SU-DHL-6 (cell line): ENCODE data around the gene SNTB2.

ENCODE experiments used
- H2AFZ ChIP-seq: fragments of 200-600 bp; sonication (generic); 2 replicates; pipeline ENCODE4 v1.6.1; 2014; ENCODE audit warnings: low read depth, mild to moderate bottlenecking, moderate library complexity, mixed read lengths, antibody characterized with exemption, low read length; ENCODE audit not compliant: severe bottlenecking
- H3F3A ChIP-seq: fragments of 200-600 bp; shearing (Covaris generic); 2 replicates; pipeline ENCODE4 v1.6.0; 2016; ENCODE audit warnings: antibody characterized with exemption, mild to moderate bottlenecking; ENCODE audit not compliant: insufficient read depth
- H3K27ac ChIP-seq: fragments of 200-600 bp; sonication (generic); 2 replicates; pipeline ENCODE4 v1.5.1; 2016; ENCODE audit warnings: low read depth, mild to moderate bottlenecking, low read length, moderate library complexity, mixed read lengths
- H3K27me3 ChIP-seq: fragments of 200-600 bp; sonication (generic), shearing (Covaris generic); 2 replicates; pipeline ENCODE4 v1.6.0; 2014; ENCODE audit warnings: mild to moderate bottlenecking, low read length
- H3K36me3 ChIP-seq: fragments of 200-600 bp; sonication (generic); 2 replicates; pipeline ENCODE4 v1.6.1; 2014; ENCODE audit warnings: mild to moderate bottlenecking, low read length, mixed read lengths
- H3K4me2 ChIP-seq: fragments of 300-600, 200-600 bp; shearing (Covaris generic), sonication (generic); 2 replicates; pipeline ENCODE4 v1.6.0; 2014; ENCODE audit warnings: low read length, low read depth, mild to moderate bottlenecking; ENCODE audit not compliant: poor library complexity, severe bottlenecking
- H3K4me3 ChIP-seq: fragments of 200-600 bp; sonication (generic); 2 replicates; pipeline ENCODE4 v1.5.1; 2014; ENCODE audit warnings: antibody characterized with exemption, low read length, mild to moderate bottlenecking, mixed read lengths; ENCODE audit not compliant: insufficient read depth, poor library complexity, severe bottlenecking
- H3K79me2 ChIP-seq: fragments of 200-600 bp; sonication (generic); 2 replicates; pipeline ENCODE4 v1.6.1; 2014; ENCODE audit warnings: mild to moderate bottlenecking, low read length, moderate library complexity; ENCODE audit not compliant: insufficient read depth
- H3K9ac ChIP-seq: fragments of 200-600 bp; sonication (generic); 2 replicates; pipeline ENCODE4 v1.7.0; 2014; ENCODE audit warnings: mild to moderate bottlenecking, low read length
- H3K9me2 ChIP-seq: fragments of 200-600 bp; sonication (generic); replicated peaks from 2 replicates; pipeline ENCODE4 v1.6.1; 2014; ENCODE audit warnings: low read length; ENCODE audit not compliant: insufficient read depth
- H3K9me3 ChIP-seq: fragments of 200-600 bp; sonication (generic); 2 replicates; pipeline ENCODE4 v1.6.1; 2014; ENCODE audit warnings: low read length, mixed read lengths; ENCODE audit not compliant: insufficient read depth
- H4K20me1 ChIP-seq: fragments of 200-600 bp; sonication (generic); 2 replicates; pipeline ENCODE4 v1.6.1; 2014; ENCODE audit warnings: low read depth, mild to moderate bottlenecking, antibody characterized with exemption, low read length, moderate library complexity, mixed read lengths
- EZH2phosphoT487 ChIP-seq: fragments of 200-600 bp; sonication (generic), shearing (Covaris generic); conservative IDR thresholded peaks from 2 replicates; pipeline ENCODE4 v1.6.1; 2018; ENCODE audit warnings: mild to moderate bottlenecking, antibody characterized with exemption, low read length, moderate library complexity, mixed read lengths
- TF ChIP-seq, protein P1 (sequence below): fragments of 200-600 bp; sonication (generic); IDR thresholded peaks from one replicate; pipeline ENCODE4 v1.5.1; 2017; ENCODE audit warnings: antibody characterized with exemption, mild to moderate bottlenecking, low read length, moderate library complexity; ENCODE audit not compliant: insufficient read depth, poor library complexity, severe bottlenecking

SNTB2 gene

GRCh38 chr16:69316595-69317034 is 129.7 kb downstream of the SNTB2 start:
- Histone ChIP-seq H3K9me2 (no peaks in the 10 kb centered on the region), H3F3A (no peaks in the 10 kb centered on the region), H4K20me1 (no peaks in the 10 kb centered on the region; the same call in 1 of the 2 replicates), H3K36me3 (no peaks in the 10 kb centered on the region), H3K4me3 (no peak overlapping the region), H3K27ac (no peak overlapping the region), H3K4me2 (no peak overlapping the region), H3K9ac (no peak overlapping the region), H3K27me3 (no peaks in the 10 kb centered on the region), H3K79me2 (peaks cover 35% of the 10 kb centered on the region), H2AFZ (no peak overlapping the region), H3K9me3 (no peaks in the 10 kb centered on the region)
- TF ChIP-seq, protein P1, sequence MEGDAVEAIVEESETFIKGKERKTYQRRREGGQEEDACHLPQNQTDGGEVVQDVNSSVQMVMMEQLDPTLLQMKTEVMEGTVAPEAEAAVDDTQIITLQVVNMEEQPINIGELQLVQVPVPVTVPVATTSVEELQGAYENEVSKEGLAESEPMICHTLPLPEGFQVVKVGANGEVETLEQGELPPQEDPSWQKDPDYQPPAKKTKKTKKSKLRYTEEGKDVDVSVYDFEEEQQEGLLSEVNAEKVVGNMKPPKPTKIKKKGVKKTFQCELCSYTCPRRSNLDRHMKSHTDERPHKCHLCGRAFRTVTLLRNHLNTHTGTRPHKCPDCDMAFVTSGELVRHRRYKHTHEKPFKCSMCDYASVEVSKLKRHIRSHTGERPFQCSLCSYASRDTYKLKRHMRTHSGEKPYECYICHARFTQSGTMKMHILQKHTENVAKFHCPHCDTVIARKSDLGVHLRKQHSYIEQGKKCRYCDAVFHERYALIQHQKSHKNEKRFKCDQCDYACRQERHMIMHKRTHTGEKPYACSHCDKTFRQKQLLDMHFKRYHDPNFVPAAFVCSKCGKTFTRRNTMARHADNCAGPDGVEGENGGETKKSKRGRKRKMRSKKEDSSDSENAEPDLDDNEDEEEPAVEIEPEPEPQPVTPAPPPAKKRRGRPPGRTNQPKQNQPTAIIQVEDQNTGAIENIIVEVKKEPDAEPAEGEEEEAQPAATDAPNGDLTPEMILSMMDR, result no peak
- TF ChIP-seq EZH2phosphoT487, result no peak

DNA sequence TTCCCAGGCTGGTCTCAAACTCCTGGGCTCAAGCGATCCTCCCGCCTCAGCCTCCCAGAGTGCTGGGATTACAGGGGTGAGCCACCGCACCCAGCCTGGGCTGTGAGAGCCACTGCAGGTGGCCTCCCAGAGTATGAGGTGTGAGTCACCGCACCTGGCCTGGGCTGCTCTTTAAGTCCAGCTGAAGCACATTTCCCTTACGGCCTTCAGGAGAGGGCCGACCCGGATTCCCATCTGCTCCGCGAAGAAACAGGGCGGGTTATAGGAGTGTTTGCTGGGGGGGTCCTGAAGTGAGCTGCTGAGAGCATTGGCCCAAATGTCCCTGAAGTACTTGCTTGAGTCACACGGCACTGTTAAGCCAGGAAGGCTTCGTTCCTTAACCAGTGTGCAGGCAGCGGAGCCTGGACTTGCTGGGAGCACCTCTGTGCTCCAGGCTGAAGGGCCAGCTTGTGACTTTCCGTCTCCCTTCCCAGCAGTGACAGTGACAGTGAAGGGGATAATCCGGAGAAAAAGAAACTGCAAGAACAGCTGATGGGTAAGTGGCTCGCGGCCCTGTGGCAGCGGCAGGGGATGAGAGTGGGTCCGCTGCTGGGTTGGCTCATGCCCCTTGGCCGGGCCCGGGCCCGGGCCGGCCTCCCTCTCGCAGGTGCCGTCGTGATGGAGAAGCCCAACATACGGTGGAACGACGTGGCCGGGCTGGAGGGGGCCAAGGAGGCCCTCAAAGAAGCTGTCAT is 131.4 kb downstream of the SNTB2 start:
- Histone ChIP-seq H4K20me1 (peaks cover 3% of the 10 kb centered on the region; the same call in 1 of the 2 replicates), H3K27ac (no peak overlapping the region), H3K9me3 (no peaks in the 10 kb centered on the region), H2AFZ (no peak overlapping the region), H3K27me3 (no peaks in the 10 kb centered on the region), H3K9ac (no peak overlapping the region), H3K79me2 (peaks cover 23% of the 10 kb centered on the region), H3K36me3 (no peaks in the 10 kb centered on the region), H3F3A (no peaks in the 10 kb centered on the region), H3K4me3 (no peak overlapping the region), H3K9me2 (no peaks in the 10 kb centered on the region), H3K4me2 (no peak overlapping the region)
- no peak for TF ChIP-seq EZH2phosphoT487
- TF ChIP-seq, protein P1, result no peak

DNA sequence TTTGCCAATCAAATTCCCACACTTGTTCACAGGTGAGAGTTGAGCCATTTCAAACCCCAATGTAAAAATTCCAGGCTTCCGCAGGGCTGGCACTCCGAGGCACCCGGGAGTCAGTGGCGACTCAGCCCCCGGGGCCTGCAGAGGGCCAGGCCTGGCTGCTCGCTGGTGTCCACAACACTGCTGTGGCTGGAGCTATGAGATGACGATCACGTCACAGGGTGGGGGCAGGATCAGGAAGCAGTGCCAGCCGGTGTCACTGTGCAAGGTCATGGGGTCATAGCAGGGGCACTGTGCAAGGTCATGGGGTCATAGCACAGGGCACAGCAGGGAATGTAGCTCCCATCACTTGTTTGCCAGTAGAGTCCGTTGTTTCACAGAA is 131.9 kb downstream of the SNTB2 start:
- no peaks in the 10 kb centered on the region for H3K27me3 ChIP-seq
- H3K9me3 ChIP-seq, result no peaks in the 10 kb centered on the region
- H3K9me2 ChIP-seq, result no peaks in the 10 kb centered on the region
- TF ChIP-seq EZH2phosphoT487, result no peak
- TF ChIP-seq, protein P1, result no peak
- H3K4me3 ChIP-seq, result no peak overlapping the region
- no peak overlapping the region for H3K9ac ChIP-seq
- H3F3A ChIP-seq, result no peaks in the 10 kb centered on the region
- peaks cover 18% of the 10 kb centered on the region for H3K79me2 ChIP-seq
- no peak overlapping the region for H3K27ac ChIP-seq
- no peak overlapping the region for H2AFZ ChIP-seq
- peaks cover 3% of the 10 kb centered on the region; the same call in 1 of the 2 replicates for H4K20me1 ChIP-seq
- no peaks in the 10 kb centered on the region for H3K36me3 ChIP-seq
- H3K4me2 ChIP-seq, result no peak overlapping the region
